ENCODE data around the gene TRIM72.

DNA sequence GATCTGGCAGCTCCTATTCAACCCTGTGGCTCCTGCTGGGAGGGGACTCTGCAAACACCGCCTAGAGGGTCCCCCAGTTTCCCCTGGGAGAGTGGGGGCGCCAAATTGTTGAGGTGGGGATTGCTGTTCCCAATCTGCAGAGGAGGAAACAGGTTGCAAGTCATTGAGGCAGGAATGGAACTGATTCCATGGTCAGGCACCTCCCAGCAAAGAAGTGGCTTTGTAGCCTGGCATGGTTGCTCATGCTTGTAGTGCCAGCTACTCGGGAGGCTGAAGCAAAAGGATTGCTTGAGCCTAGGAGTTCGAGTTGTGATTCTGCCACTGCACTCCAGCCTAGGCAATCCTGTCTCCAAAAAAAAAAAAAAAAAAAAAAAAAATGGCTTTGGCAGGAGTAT lies 3.2 kb downstream of the TRIM72 start:
- TF ChIP-seq, protein P1, sequence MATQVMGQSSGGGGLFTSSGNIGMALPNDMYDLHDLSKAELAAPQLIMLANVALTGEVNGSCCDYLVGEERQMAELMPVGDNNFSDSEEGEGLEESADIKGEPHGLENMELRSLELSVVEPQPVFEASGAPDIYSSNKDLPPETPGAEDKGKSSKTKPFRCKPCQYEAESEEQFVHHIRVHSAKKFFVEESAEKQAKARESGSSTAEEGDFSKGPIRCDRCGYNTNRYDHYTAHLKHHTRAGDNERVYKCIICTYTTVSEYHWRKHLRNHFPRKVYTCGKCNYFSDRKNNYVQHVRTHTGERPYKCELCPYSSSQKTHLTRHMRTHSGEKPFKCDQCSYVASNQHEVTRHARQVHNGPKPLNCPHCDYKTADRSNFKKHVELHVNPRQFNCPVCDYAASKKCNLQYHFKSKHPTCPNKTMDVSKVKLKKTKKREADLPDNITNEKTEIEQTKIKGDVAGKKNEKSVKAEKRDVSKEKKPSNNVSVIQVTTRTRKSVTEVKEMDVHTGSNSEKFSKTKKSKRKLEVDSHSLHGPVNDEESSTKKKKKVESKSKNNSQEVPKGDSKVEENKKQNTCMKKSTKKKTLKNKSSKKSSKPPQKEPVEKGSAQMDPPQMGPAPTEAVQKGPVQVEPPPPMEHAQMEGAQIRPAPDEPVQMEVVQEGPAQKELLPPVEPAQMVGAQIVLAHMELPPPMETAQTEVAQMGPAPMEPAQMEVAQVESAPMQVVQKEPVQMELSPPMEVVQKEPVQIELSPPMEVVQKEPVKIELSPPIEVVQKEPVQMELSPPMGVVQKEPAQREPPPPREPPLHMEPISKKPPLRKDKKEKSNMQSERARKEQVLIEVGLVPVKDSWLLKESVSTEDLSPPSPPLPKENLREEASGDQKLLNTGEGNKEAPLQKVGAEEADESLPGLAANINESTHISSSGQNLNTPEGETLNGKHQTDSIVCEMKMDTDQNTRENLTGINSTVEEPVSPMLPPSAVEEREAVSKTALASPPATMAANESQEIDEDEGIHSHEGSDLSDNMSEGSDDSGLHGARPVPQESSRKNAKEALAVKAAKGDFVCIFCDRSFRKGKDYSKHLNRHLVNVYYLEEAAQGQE (IDR thresholded peaks at IDR 0.05; ENCODE audit: insufficient read depth in 1 of 2, low read depth in 2 of 2, low read length in 2 of 2), result no peak
- TF ChIP-seq POLR2AphosphoS5 (IDR thresholded peaks at IDR 0.05; ENCODE audit: low read depth, low read length), result no peak

Measured in PFSK-1 (cell line).